HepG2 (cell line): Measurements from ENCODE around the gene VPS54. TPM values are rescaled to one million over a fixed set of nuclear protein-coding genes. Genes with fewer than 3 reads are reported as not detected.

Experiments
- ATAC-seq: fragments of 200-7000 bp; cut with Tn5 transposase; 3 replicates; pipeline ENCODE4 v1.9.1; 2020; ENCODE audit warnings: mild to moderate bottlenecking, moderate library complexity
- BruUV-seq: library from RNA; stranded (reverse); fragments of 400-500 nt; replicated peaks from 2 replicates; lab custom pipeline; 2021; lab: Mats Ljungman, UMichigan
- CTCF ChIA-PET: fragments of 300-600 bp; formaldehyde crosslinking; extraction: SDS; loops from one replicate; lab custom pipeline; 2021; ENCODE audit warnings: low total read pairs, inconsistent platforms, low intra/inter-chr PET ratio; lab: Yijun Ruan, JAX
- POLR2A ChIA-PET: fragments of 350-600 bp; sonication (Branson Sonifier 250); formaldehyde crosslinking; loops from one replicate; lab custom pipeline; 2020; ENCODE audit warnings: antibody characterized with exemption, inconsistent platforms; lab: Yijun Ruan, JAX
- DNase-seq: peaks from one replicate; pipeline ENCODE4 v3.0.0-alpha.2; 2015; ENCODE audit warnings: low spot score
- FAIRE-seq: peaks from 3 replicates; lab custom pipeline; 2011; peaks lifted over from hg19 to GRCh38; lab: Jason Lieb, UNC
- H2AFZ ChIP-seq: one replicate; pipeline ENCODE4 v1.6.1; 2011; ENCODE audit warnings: low read length, inconsistent platforms
- H3K27ac ChIP-seq: fragments of 300-600 bp; 3 replicates; pipeline ENCODE4 v1.8.0; 2011; ENCODE audit warnings: mixed run types, mild to moderate bottlenecking, mixed read lengths, low read length, inconsistent platforms; ENCODE audit not compliant: insufficient read depth; ENCODE audit errors: extremely low read length
- H3K27me3 ChIP-seq, 2 experiments: fragments of 200-600 bp in 1 of 2; 2 replicates in 1 of 2; 3 replicates in 1 of 2; pipeline versions ENCODE4 v1.6.0 to v1.8.0; 2011; ENCODE audit warnings: low read length in 2 of 2, mild to moderate bottlenecking in 2 of 2, moderate library complexity in 2 of 2, inconsistent platforms in 1 of 2; ENCODE audit not compliant: insufficient read depth in 2 of 2, control insufficient read depth in 1 of 2
- H3K36me3 ChIP-seq, 2 experiments: fragments of 200-600 bp in 1 of 2; replicated peaks in 1 of 2; 2 replicates in 1 of 2; 3 replicates in 1 of 2; pipeline versions ENCODE4 v1.5.1 to v1.8.0; 2011; ENCODE audit warnings: low read length in 2 of 2, inconsistent platforms in 1 of 2; ENCODE audit not compliant: insufficient read depth in 2 of 2, control insufficient read depth in 1 of 2
- H3K4me1 ChIP-seq: 2 replicates; pipeline ENCODE4 v1.5.1; 2012; ENCODE audit warnings: low read length, inconsistent platforms; ENCODE audit not compliant: insufficient read depth
- H3K4me2 ChIP-seq: 2 replicates; pipeline ENCODE4 v1.6.0; 2011; ENCODE audit warnings: low read depth, low read length, inconsistent platforms
- H3K4me3 ChIP-seq, 3 experiments: fragments of 200-600 bp in 1 of 3; sonication (generic), shearing (Covaris generic) in 1 of 3; replicated peaks in 1 of 3; 2 replicates each; pipeline ENCODE4 v1.5.1; 2011 to 2016; ENCODE audit warnings: low read length in 3 of 3, inconsistent platforms in 2 of 3, low read depth in 2 of 3, mild to moderate bottlenecking in 2 of 3, control low read depth in 1 of 3, mixed read lengths in 1 of 3; ENCODE audit not compliant: insufficient read depth in 1 of 3
- H3K79me2 ChIP-seq: one replicate; pipeline ENCODE4 v1.6.1; 2011; ENCODE audit warnings: low read length, inconsistent platforms; ENCODE audit not compliant: insufficient read depth
- H3K9ac ChIP-seq: 2 replicates; pipeline ENCODE4 v1.6.0; 2011; ENCODE audit warnings: mild to moderate bottlenecking, low read depth, low read length, inconsistent platforms; ENCODE audit not compliant: insufficient read depth
- H3K9me3 ChIP-seq: 2 replicates; pipeline ENCODE4 v1.5.1; 2012; ENCODE audit warnings: mild to moderate bottlenecking, low read length
- H4K20me1 ChIP-seq: 2 replicates; pipeline ENCODE4 v1.6.0; 2011; ENCODE audit warnings: inconsistent platforms, mild to moderate bottlenecking, low read length, moderate library complexity; ENCODE audit not compliant: insufficient read depth
- ATF6 ChIP-seq: sonication (generic); formaldehyde crosslinking; conservative IDR thresholded peaks from 2 replicates; pipeline ENCODE4 v1.4.0; 2020; ENCODE audit warnings: missing genetic modification reagents
- BATF2 ChIP-seq: sonication (generic); formaldehyde crosslinking; IDR thresholded peaks from 2 replicates; pipeline ENCODE4 v1.8.0; 2022; ENCODE audit warnings: mild to moderate bottlenecking, missing genetic modification reagents, moderate library complexity
- CEBPG ChIP-seq: IDR thresholded peaks from 2 replicates; pipeline ENCODE4 v1.6.1; 2016
- EP300 ChIP-seq, 3 experiments: sonication (generic) in 1 of 3; formaldehyde crosslinking in 1 of 3; IDR thresholded peaks; 2 replicates each; pipeline versions ENCODE4 v1.5.1 to v1.6.1; 2011 to 2020; ENCODE audit warnings: low read depth in 2 of 3, low read length in 2 of 3, borderline replicate concordance in 1 of 3, improper control_type of control experiment in 1 of 3, mild to moderate bottlenecking in 1 of 3, missing genetic modification reagents in 1 of 3, moderate library complexity in 1 of 3
- HBP1 ChIP-seq: IDR thresholded peaks from 2 replicates; pipeline ENCODE4 v1.6.1; 2016; ENCODE audit warnings: low read depth, control low read depth
- KDM1A ChIP-seq: IDR thresholded peaks from 2 replicates; pipeline ENCODE4 v1.6.1; 2016; ENCODE audit warnings: missing compliant biosample characterization
- MEF2D ChIP-seq: sonication (generic); formaldehyde crosslinking; IDR thresholded peaks from 2 replicates; pipeline ENCODE4 v1.5.1; 2020; ENCODE audit warnings: mild to moderate bottlenecking, missing genetic modification reagents
- POGK ChIP-seq: sonication (generic); formaldehyde crosslinking; conservative IDR thresholded peaks from 2 replicates; pipeline ENCODE4 v1.8.0; 2022; ENCODE audit warnings: mild to moderate bottlenecking, moderate library complexity, missing genetic modification reagents
- SRSF4 ChIP-seq: fragments of 200-400 bp; formaldehyde crosslinking; IDR thresholded peaks from one replicate; pipeline ENCODE4 v1.6.1; 2018; ENCODE audit warnings: mild to moderate bottlenecking, low read depth, low read length, moderate library complexity; ENCODE audit not compliant: poor library complexity, severe bottlenecking
- ZMYM3 ChIP-seq: sonication (generic); formaldehyde crosslinking; IDR thresholded peaks from 2 replicates; pipeline ENCODE4 v1.5.1; 2020; ENCODE audit warnings: mild to moderate bottlenecking, missing genetic modification reagents
- ZNF317 ChIP-seq: sonication (generic); formaldehyde crosslinking; IDR thresholded peaks from 2 replicates; pipeline ENCODE4 v1.5.0; 2020; ENCODE audit warnings: mild to moderate bottlenecking, missing genetic modification reagents
- WGBS: methylation state at CpG from one replicate; pipeline ENCODE4 v1.1.6; 2017; ENCODE audit warnings: low lambda C conversion rate; 5-methylcytosine and 5-hydroxymethylcytosine counted together
- in situ Hi-C: cut with HindIII; loops from 2 replicates; pipeline ENCODE4 v1.10.0; 2017; ENCODE audit warnings: low pct_unique_long_range_greater_than_20kb; ENCODE audit not compliant: extremely low pct_ligation_motif_present
- intact Hi-C: fragments of 100-400 bp; cut with micrococcal nuclease; formaldehyde crosslinking; loops from one replicate; pipeline ENCODE4 v1.10.0; 2022; ENCODE audit not compliant: unreplicated experiment
- polyA plus RNA-seq, 8 experiments: library from polyadenylated mRNA; depleted of rRNA in 3 of 8; stranded (reverse) in 7 of 8; unstranded in 1 of 8; fragments of >200 nt; fragmentation: Illumina TruSeq in 4 of 8; extraction: Trizol in 4 of 8; gene quantifications; 2 replicates each; pipeline versions ENCODE4 v1.2.1 to v1.2.3, GENCODE V29; 2011 to 2016; ENCODE audit warnings: low read depth in 4 of 8, missing spikeins in 1 of 8, mixed read lengths in 1 of 8; ENCODE audit not compliant: insufficient read depth in 1 of 8
- total RNA-seq, 5 experiments: library from RNA; depleted of rRNA; stranded (reverse); fragments of >200 nt; fragmentation: Illumina TruSeq; extraction: Trizol; gene quantifications; 2 replicates each; pipeline ENCODE4 v1.2.3, GENCODE V29; 2016; ENCODE audit warnings: low read depth in 1 of 5

Gene VPS54
- total and polyA plus RNA-seq, 2 of the 13 experiments (the other 11 are each of a cell fraction or from before 2014, with no cell fraction given), result 64.7 to 77.5 TPM

GRCh38 chr2:64007924-64008323, 11.3 kb downstream of the VPS54 start:
- peaks cover 98% of the 10 kb centered on the region for H3K79me2 ChIP-seq
- intact Hi-C loops (no loop called here), in situ Hi-C loops (no loop called here)
- CTCF ChIA-PET, result no interaction called here
- no peak overlapping the region for H3K4me2 ChIP-seq
- H3K4me3 ChIP-seq, result no peak overlapping the region
- H3K9ac ChIP-seq, result no peak overlapping the region
- no peaks in the 10 kb centered on the region for H3K9me3 ChIP-seq
- ATAC-seq, result no peak
- H3K36me3 ChIP-seq, result peaks cover 5 to 32% of the 10 kb centered on the region in 2 experiments
- H4K20me1 ChIP-seq, result peaks cover 57% of the 10 kb centered on the region
- H3K4me1 ChIP-seq, result peaks cover 71% of the 10 kb centered on the region
- WGBS, result 90% methylated on average over 7 of the region's 7 CpGs
- POLR2A ChIA-PET, result interaction anchor here (1.6 kb wide), 1 partner anchor 14 kb away, joined by 3 read pairs; no protein-coding TSS in a partner anchor
- BruUV-seq, result no TSS peak
- TF ChIP-seq SRSF4 (no peak), ZMYM3 (no peak), EP300 (IDR thresholded peaks at IDR 0.05; ENCODE audit: low read depth in 2 of 2, low read length in 2 of 2) (no peak), EP300 (CRISPR knock-in tag; IDR thresholded peaks at IDR 0.05; ENCODE audit: borderline replicate concordance) (no peak)
- H2AFZ ChIP-seq, result no peak overlapping the region
- no peak overlapping the region for H3K27ac ChIP-seq
- DNase-seq, result no peak
- FAIRE-seq, result no peak
- H3K27me3 ChIP-seq, result no peaks in the 10 kb centered on the region

- Histone ChIP-seq H2AFZ (no peak overlapping the region), H3K4me2 (no peak overlapping the region), H3K4me1 (peaks cover 72% of the 10 kb centered on the region), H4K20me1 (peaks cover 38% of the 10 kb centered on the region), H3K27me3 (no peaks in the 10 kb centered on the region), H3K4me3 (no peak overlapping the region), H3K9ac (no peak overlapping the region), H3K36me3 (peaks cover 4 to 45% of the 10 kb centered on the region in 2 experiments), H3K79me2 (peaks cover 98% of the 10 kb centered on the region), H3K9me3 (no peaks in the 10 kb centered on the region), H3K27ac (no peak overlapping the region)
- DNase-seq, result no peak
- FAIRE-seq, result no peak
- POLR2A ChIA-PET, result no interaction called here
- no peak for ATAC-seq
- intact Hi-C loops, result no loop called here
- CTCF ChIA-PET, result no interaction called here
- BruUV-seq, result no TSS peak
- in situ Hi-C loops, result no loop called here
- 97% methylated on average over 2 of the region's 2 CpGs for WGBS
- TF ChIP-seq MEF2D (CRISPR knock-in tag), result no peak
- no peak for TF ChIP-seq ATF6
- TF ChIP-seq ZNF317 (CRISPR knock-in tag), result no peak
- no peak for TF ChIP-seq KDM1A
- no peak for TF ChIP-seq HBP1 (CRISPR knock-in tag)
- TF ChIP-seq BATF2 (CRISPR knock-in tag), result no peak
- no peak for TF ChIP-seq CEBPG (CRISPR knock-in tag)
- TF ChIP-seq POGK (CRISPR knock-in tag), result no peak
Measured at GRCh38 chr2:64005707-64006356, 13.4 kb downstream of the VPS54 start.
